HEK293 (cell line): ENCODE measurements around the gene SLC2A11.

ENCODE experiments used
- GLI2 ChIP-seq: fragments of 450-650 bp; formaldehyde crosslinking; IDR thresholded peaks from 2 replicates; pipeline ENCODE4; 2017; ENCODE audit warnings: missing biosample characterization, missing genetic modification characterization, low read depth, borderline replicate concordance
- PRDM1 ChIP-seq: fragments of 450-650 bp; formaldehyde crosslinking; IDR thresholded peaks from 2 replicates; pipeline ENCODE4; 2016; ENCODE audit warnings: missing biosample characterization, missing genetic modification characterization
- TCF7L2 ChIP-seq: IDR thresholded peaks from 2 replicates; pipeline ENCODE4 v1.6.1; 2011; ENCODE audit warnings: low read depth, mild to moderate bottlenecking, inconsistent platforms, low read length, moderate library complexity, borderline replicate concordance
- YY1 ChIP-seq: fragments of 450-650 bp; formaldehyde crosslinking; IDR thresholded peaks from 2 replicates; pipeline ENCODE4 v1.5.1; 2018; ENCODE audit warnings: missing biosample characterization, missing genetic modification characterization
- ZBTB7A ChIP-seq: fragments of 450-650 bp; formaldehyde crosslinking; IDR thresholded peaks from 2 replicates; pipeline ENCODE4 v1.5.1; 2016; ENCODE audit warnings: low read depth, missing biosample characterization, missing genetic modification characterization
- ZNF274 ChIP-seq, 2 experiments: fragments of 200-500 bp in 1 of 2; fragments of 450-650 bp in 1 of 2; sonication (Bioruptor generic) in 1 of 2; formaldehyde crosslinking in 1 of 2; IDR thresholded peaks; 2 replicates each; pipeline versions ENCODE4 v1.5.1 to v1.6.1; 2014 to 2016; ENCODE audit warnings: borderline replicate concordance in 1 of 2, inconsistent platforms in 1 of 2, low read length in 1 of 2, missing biosample characterization in 1 of 2, missing genetic modification characterization in 1 of 2
- ZNF292 ChIP-seq: fragments of 450-650 bp; formaldehyde crosslinking; IDR thresholded peaks from 2 replicates; pipeline ENCODE4 v1.5.1; 2016; ENCODE audit warnings: low read depth, missing biosample characterization, missing genetic modification characterization, borderline replicate concordance
- ZNF324 ChIP-seq: fragments of 450-650 bp; formaldehyde crosslinking; IDR thresholded peaks from 2 replicates; pipeline ENCODE4 v1.5.1; 2016; ENCODE audit warnings: missing biosample characterization, missing genetic modification characterization
- ZNF514 ChIP-seq: fragments of 450-650 bp; formaldehyde crosslinking; IDR thresholded peaks from 2 replicates; pipeline ENCODE4 v1.5.1; 2016; ENCODE audit warnings: missing biosample characterization, missing genetic modification characterization
- ZNF521 ChIP-seq: fragments of 450-650 bp; formaldehyde crosslinking; IDR thresholded peaks from 2 replicates; pipeline ENCODE4 v1.5.1; 2017; ENCODE audit warnings: missing biosample characterization, mild to moderate bottlenecking, missing genetic modification characterization
- TF ChIP-seq, protein P1 (sequence below): fragments of 450-650 bp; formaldehyde crosslinking; IDR thresholded peaks from 2 replicates; pipeline ENCODE4 v1.5.1; 2016; ENCODE audit warnings: missing biosample characterization, missing genetic modification characterization
- TF ChIP-seq, protein P2 (sequence below): fragments of 450-650 bp; formaldehyde crosslinking; IDR thresholded peaks from 2 replicates; pipeline ENCODE4 v1.5.1; 2016; ENCODE audit warnings: missing biosample characterization, missing genetic modification characterization

DNA sequence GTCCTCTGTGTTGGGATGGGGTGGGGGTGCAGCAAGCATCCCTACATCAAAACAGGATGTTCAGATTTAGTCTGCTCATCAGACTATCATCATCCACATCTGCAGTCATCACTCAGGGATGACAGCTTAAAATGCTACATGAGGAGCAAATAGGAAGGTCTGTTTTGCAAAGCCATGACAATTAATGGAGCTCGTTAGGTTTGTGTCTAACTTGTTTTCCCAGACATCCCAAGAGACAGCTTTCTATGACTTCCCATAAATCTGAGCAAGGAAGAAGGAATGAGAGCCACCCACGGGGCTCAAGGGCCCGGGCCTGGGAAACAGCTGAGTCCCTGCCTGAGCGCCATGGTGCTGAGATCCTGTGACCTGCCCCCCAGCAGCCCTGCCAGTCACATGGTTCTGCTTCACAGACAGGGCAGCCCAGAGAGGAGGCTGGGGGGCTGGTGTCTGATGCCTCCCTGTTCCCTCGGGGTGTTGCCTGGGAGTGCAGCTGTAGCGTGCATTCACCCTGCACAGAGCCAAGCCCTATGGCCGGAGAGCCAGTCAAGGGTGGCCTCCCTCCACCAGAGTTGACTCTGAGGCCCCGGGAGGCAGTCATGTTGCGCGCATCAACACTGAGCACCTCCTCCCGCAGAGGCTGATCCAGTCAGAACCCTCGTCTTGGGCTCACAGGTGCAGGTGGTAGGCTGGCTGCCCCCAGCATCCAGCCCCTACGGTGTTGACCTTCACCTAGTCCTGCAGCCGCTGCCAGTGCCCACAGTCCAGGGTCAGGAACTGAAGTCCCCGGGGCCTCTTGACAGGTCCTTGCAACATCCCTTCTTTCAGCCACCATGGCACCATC, 30.9 kb upstream of the SLC2A11 start:
- TF ChIP-seq YY1 (tag by site-specific recombination) = no peak
- TF ChIP-seq, protein P1, sequence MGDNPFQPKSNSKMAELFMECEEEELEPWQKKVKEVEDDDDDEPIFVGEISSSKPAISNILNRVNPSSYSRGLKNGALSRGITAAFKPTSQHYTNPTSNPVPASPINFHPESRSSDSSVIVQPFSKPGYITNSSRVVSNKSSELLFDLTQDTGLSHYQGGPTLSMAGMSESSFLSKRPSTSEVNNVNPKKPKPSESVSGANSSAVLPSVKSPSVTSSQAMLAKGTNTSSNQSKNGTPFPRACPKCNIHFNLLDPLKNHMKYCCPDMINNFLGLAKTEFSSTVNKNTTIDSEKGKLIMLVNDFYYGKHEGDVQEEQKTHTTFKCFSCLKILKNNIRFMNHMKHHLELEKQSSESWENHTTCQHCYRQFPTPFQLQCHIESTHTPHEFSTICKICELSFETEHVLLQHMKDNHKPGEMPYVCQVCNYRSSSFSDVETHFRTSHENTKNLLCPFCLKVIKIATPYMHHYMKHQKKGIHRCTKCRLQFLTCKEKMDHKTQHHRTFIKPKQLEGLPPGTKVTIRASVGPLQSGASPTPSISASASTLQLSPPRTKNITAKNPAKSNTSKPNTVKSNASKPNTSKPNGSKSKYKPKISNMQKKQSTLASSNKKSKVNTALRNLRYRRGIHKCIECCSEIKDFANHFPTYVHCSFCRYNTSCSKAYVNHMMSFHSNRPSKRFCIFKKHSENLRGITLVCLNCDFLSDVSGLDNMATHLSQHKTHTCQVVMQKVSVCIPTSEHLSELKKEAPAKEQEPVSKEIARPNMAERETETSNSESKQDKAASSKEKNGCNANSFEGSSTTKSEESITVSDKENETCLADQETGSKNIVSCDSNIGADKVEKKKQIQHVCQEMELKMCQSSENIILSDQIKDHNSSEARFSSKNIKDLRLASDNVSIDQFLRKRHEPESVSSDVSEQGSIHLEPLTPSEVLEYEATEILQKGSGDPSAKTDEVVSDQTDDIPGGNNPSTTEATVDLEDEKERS = no peak
- TF ChIP-seq GLI2 (tag by site-specific recombination) = no peak
- TF ChIP-seq, protein P2, sequence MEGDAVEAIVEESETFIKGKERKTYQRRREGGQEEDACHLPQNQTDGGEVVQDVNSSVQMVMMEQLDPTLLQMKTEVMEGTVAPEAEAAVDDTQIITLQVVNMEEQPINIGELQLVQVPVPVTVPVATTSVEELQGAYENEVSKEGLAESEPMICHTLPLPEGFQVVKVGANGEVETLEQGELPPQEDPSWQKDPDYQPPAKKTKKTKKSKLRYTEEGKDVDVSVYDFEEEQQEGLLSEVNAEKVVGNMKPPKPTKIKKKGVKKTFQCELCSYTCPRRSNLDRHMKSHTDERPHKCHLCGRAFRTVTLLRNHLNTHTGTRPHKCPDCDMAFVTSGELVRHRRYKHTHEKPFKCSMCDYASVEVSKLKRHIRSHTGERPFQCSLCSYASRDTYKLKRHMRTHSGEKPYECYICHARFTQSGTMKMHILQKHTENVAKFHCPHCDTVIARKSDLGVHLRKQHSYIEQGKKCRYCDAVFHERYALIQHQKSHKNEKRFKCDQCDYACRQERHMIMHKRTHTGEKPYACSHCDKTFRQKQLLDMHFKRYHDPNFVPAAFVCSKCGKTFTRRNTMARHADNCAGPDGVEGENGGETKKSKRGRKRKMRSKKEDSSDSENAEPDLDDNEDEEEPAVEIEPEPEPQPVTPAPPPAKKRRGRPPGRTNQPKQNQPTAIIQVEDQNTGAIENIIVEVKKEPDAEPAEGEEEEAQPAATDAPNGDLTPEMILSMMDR (tag by site-specific recombination) = no peak
- TF ChIP-seq ZNF292 (tag by site-specific recombination) = no peak
- TF ChIP-seq ZBTB7A = no peak
- no peak for TF ChIP-seq TCF7L2
- TF ChIP-seq ZNF521 (tag by site-specific recombination) = no peak
- no peak for TF ChIP-seq ZNF274 (IDR thresholded peaks at IDR 0.05; ENCODE audit: low read length)
- TF ChIP-seq ZNF274 (tag by site-specific recombination; IDR thresholded peaks at IDR 0.05; ENCODE audit: borderline replicate concordance) = no peak
- TF ChIP-seq ZNF324 (tag by site-specific recombination) = no peak
- no peak for TF ChIP-seq PRDM1 (tag by site-specific recombination)
- TF ChIP-seq ZNF514 = no peak
